ENCODE data around the gene RNF213.

- TF ChIP-seq CTCF (IDR thresholded peaks at IDR 0.05 in 8 of 11, conservative IDR thresholded peaks at IDR 0.05 in 3 of 11) = no peak
- no peak for TF ChIP-seq POLR2A (IDR thresholded peaks at IDR 0.05)
These were observed 157.9 kb downstream of the RNF213 start for GRCh38 chr17:80418589-80418988.
